HepG2 (cell line): Measurements from ENCODE around the gene HAUS7. TPM values are rescaled to one million over a fixed set of nuclear protein-coding genes. Genes with fewer than 3 reads are reported as not detected.

Source experiments
- ATAC-seq: fragments of 200-7000 bp; cut with Tn5 transposase; 3 replicates; pipeline ENCODE4 v1.9.1; 2020; ENCODE audit warnings: mild to moderate bottlenecking, moderate library complexity
- BruUV-seq: library from RNA; stranded (reverse); fragments of 400-500 nt; replicated peaks from 2 replicates; lab custom pipeline; 2021; lab: Mats Ljungman, UMichigan
- CTCF ChIA-PET: fragments of 300-600 bp; formaldehyde crosslinking; extraction: SDS; loops from one replicate; lab custom pipeline; 2021; ENCODE audit warnings: low total read pairs, inconsistent platforms, low intra/inter-chr PET ratio; lab: Yijun Ruan, JAX
- POLR2A ChIA-PET: fragments of 350-600 bp; sonication (Branson Sonifier 250); formaldehyde crosslinking; loops from one replicate; lab custom pipeline; 2020; ENCODE audit warnings: antibody characterized with exemption, inconsistent platforms; lab: Yijun Ruan, JAX
- DNase-seq: peaks from one replicate; pipeline ENCODE4 v3.0.0-alpha.2; 2015; ENCODE audit warnings: low spot score
- FAIRE-seq: peaks from 3 replicates; lab custom pipeline; 2011; peaks lifted over from hg19 to GRCh38; lab: Jason Lieb, UNC
- H2AFZ ChIP-seq: one replicate; pipeline ENCODE4 v1.6.1; 2011; ENCODE audit warnings: low read length, inconsistent platforms
- H3K27ac ChIP-seq: fragments of 300-600 bp; 3 replicates; pipeline ENCODE4 v1.8.0; 2011; ENCODE audit warnings: mixed run types, mild to moderate bottlenecking, mixed read lengths, low read length, inconsistent platforms; ENCODE audit not compliant: insufficient read depth; ENCODE audit errors: extremely low read length
- H3K27me3 ChIP-seq, 2 experiments: fragments of 200-600 bp in 1 of 2; 2 replicates in 1 of 2; 3 replicates in 1 of 2; pipeline versions ENCODE4 v1.6.0 to v1.8.0; 2011; ENCODE audit warnings: low read length in 2 of 2, mild to moderate bottlenecking in 2 of 2, moderate library complexity in 2 of 2, inconsistent platforms in 1 of 2; ENCODE audit not compliant: insufficient read depth in 2 of 2, control insufficient read depth in 1 of 2
- H3K36me3 ChIP-seq, 2 experiments: fragments of 200-600 bp in 1 of 2; replicated peaks in 1 of 2; 2 replicates in 1 of 2; 3 replicates in 1 of 2; pipeline versions ENCODE4 v1.5.1 to v1.8.0; 2011; ENCODE audit warnings: low read length in 2 of 2, inconsistent platforms in 1 of 2; ENCODE audit not compliant: insufficient read depth in 2 of 2, control insufficient read depth in 1 of 2
- H3K4me1 ChIP-seq: 2 replicates; pipeline ENCODE4 v1.5.1; 2012; ENCODE audit warnings: low read length, inconsistent platforms; ENCODE audit not compliant: insufficient read depth
- H3K4me2 ChIP-seq: 2 replicates; pipeline ENCODE4 v1.6.0; 2011; ENCODE audit warnings: low read depth, low read length, inconsistent platforms
- H3K4me3 ChIP-seq, 3 experiments: fragments of 200-600 bp in 1 of 3; sonication (generic), shearing (Covaris generic) in 1 of 3; replicated peaks in 1 of 3; 2 replicates each; pipeline ENCODE4 v1.5.1; 2011 to 2016; ENCODE audit warnings: low read length in 3 of 3, inconsistent platforms in 2 of 3, low read depth in 2 of 3, mild to moderate bottlenecking in 2 of 3, control low read depth in 1 of 3, mixed read lengths in 1 of 3; ENCODE audit not compliant: insufficient read depth in 1 of 3
- H3K79me2 ChIP-seq: one replicate; pipeline ENCODE4 v1.6.1; 2011; ENCODE audit warnings: low read length, inconsistent platforms; ENCODE audit not compliant: insufficient read depth
- H3K9ac ChIP-seq: 2 replicates; pipeline ENCODE4 v1.6.0; 2011; ENCODE audit warnings: mild to moderate bottlenecking, low read depth, low read length, inconsistent platforms; ENCODE audit not compliant: insufficient read depth
- H3K9me3 ChIP-seq: 2 replicates; pipeline ENCODE4 v1.5.1; 2012; ENCODE audit warnings: mild to moderate bottlenecking, low read length
- H4K20me1 ChIP-seq: 2 replicates; pipeline ENCODE4 v1.6.0; 2011; ENCODE audit warnings: inconsistent platforms, mild to moderate bottlenecking, low read length, moderate library complexity; ENCODE audit not compliant: insufficient read depth
- BHLHE40 ChIP-seq: IDR thresholded peaks from 2 replicates; pipeline ENCODE4 v1.6.1; 2011; ENCODE audit warnings: low read length, improper control_type of control experiment
- CAMTA2 ChIP-seq: sonication (generic); formaldehyde crosslinking; IDR thresholded peaks from 2 replicates; pipeline ENCODE4 v1.4.0; 2020; ENCODE audit warnings: mild to moderate bottlenecking, missing genetic modification reagents, borderline replicate concordance
- EEA1 ChIP-seq: sonication (generic); formaldehyde crosslinking; IDR thresholded peaks from 2 replicates; pipeline ENCODE4 v1.5.1; 2020; ENCODE audit warnings: mild to moderate bottlenecking, missing genetic modification reagents, borderline replicate concordance
- HOXA9 ChIP-seq: sonication (generic); formaldehyde crosslinking; IDR thresholded peaks from 2 replicates; pipeline ENCODE4 v1.8.1; 2022; ENCODE audit warnings: missing genetic modification reagents, mild to moderate bottlenecking, moderate library complexity, borderline replicate concordance
- KAT8 ChIP-seq: IDR thresholded peaks from 2 replicates; pipeline ENCODE4 v1.6.1; 2016; ENCODE audit warnings: missing genetic modification reagents, missing compliant biosample characterization
- PHF20 ChIP-seq: sonication (generic); formaldehyde crosslinking; IDR thresholded peaks from 2 replicates; pipeline ENCODE4 v1.5.0; 2020; ENCODE audit warnings: mild to moderate bottlenecking, missing genetic modification reagents
- ZNF17 ChIP-seq: sonication (generic); formaldehyde crosslinking; IDR thresholded peaks from 2 replicates; pipeline ENCODE4 v1.5.0; 2020; ENCODE audit warnings: mild to moderate bottlenecking, missing genetic modification reagents
- ZNF264 ChIP-seq: sonication (generic); formaldehyde crosslinking; IDR thresholded peaks from 2 replicates; pipeline ENCODE4 v1.4.0; 2020; ENCODE audit warnings: missing genetic modification reagents
- ZNF660 ChIP-seq: sonication (generic); formaldehyde crosslinking; IDR thresholded peaks from 2 replicates; pipeline ENCODE4 v1.5.1; 2020; ENCODE audit warnings: mild to moderate bottlenecking, low read depth, missing genetic modification reagents, borderline replicate concordance
- ZNF747 ChIP-seq: sonication (generic); formaldehyde crosslinking; IDR thresholded peaks from 2 replicates; pipeline ENCODE4 v1.8.1; 2023; ENCODE audit warnings: missing genetic modification reagents, mild to moderate bottlenecking, borderline replicate concordance
- ZNF839 ChIP-seq: sonication (generic); formaldehyde crosslinking; IDR thresholded peaks from 2 replicates; pipeline ENCODE4 v1.4.0; 2020; ENCODE audit warnings: missing genetic modification reagents, mild to moderate bottlenecking, borderline replicate concordance
- WGBS: methylation state at CpG from one replicate; pipeline ENCODE4 v1.1.6; 2017; ENCODE audit warnings: low lambda C conversion rate; 5-methylcytosine and 5-hydroxymethylcytosine counted together
- in situ Hi-C: cut with HindIII; loops from 2 replicates; pipeline ENCODE4 v1.10.0; 2017; ENCODE audit warnings: low pct_unique_long_range_greater_than_20kb; ENCODE audit not compliant: extremely low pct_ligation_motif_present
- intact Hi-C: fragments of 100-400 bp; cut with micrococcal nuclease; formaldehyde crosslinking; loops from one replicate; pipeline ENCODE4 v1.10.0; 2022; ENCODE audit not compliant: unreplicated experiment
- polyA plus RNA-seq, 8 experiments: library from polyadenylated mRNA; depleted of rRNA in 3 of 8; stranded (reverse) in 7 of 8; unstranded in 1 of 8; fragments of >200 nt; fragmentation: Illumina TruSeq in 4 of 8; extraction: Trizol in 4 of 8; gene quantifications; 2 replicates each; pipeline versions ENCODE4 v1.2.1 to v1.2.3, GENCODE V29; 2011 to 2016; ENCODE audit warnings: low read depth in 4 of 8, missing spikeins in 1 of 8, mixed read lengths in 1 of 8; ENCODE audit not compliant: insufficient read depth in 1 of 8
- total RNA-seq, 5 experiments: library from RNA; depleted of rRNA; stranded (reverse); fragments of >200 nt; fragmentation: Illumina TruSeq; extraction: Trizol; gene quantifications; 2 replicates each; pipeline ENCODE4 v1.2.3, GENCODE V29; 2016; ENCODE audit warnings: low read depth in 1 of 5
- TF ChIP-seq, protein P1 (sequence below): sonication (generic); formaldehyde crosslinking; IDR thresholded peaks from 2 replicates; pipeline ENCODE4 v1.4.0; 2020; ENCODE audit warnings: low read depth, mild to moderate bottlenecking, missing genetic modification reagents
- TF ChIP-seq, protein P2 (sequence below): IDR thresholded peaks from 2 replicates; pipeline ENCODE4 v1.6.1; 2016; ENCODE audit warnings: control low read depth
- TF ChIP-seq, protein P3 (sequence below): sonication (generic); formaldehyde crosslinking; IDR thresholded peaks from 2 replicates; pipeline ENCODE4 v1.5.0; 2020; ENCODE audit warnings: missing genetic modification reagents
- TF ChIP-seq, protein P4 (sequence below): IDR thresholded peaks from 2 replicates; pipeline ENCODE4 v1.6.1; 2016; ENCODE audit warnings: low read depth, control low read depth

HAUS7 gene
- total and polyA plus RNA-seq, 2 of the 13 experiments (the other 11 are each of a cell fraction or from before 2014, with no cell fraction given) = 10.9 to 42.4 TPM

DNA sequence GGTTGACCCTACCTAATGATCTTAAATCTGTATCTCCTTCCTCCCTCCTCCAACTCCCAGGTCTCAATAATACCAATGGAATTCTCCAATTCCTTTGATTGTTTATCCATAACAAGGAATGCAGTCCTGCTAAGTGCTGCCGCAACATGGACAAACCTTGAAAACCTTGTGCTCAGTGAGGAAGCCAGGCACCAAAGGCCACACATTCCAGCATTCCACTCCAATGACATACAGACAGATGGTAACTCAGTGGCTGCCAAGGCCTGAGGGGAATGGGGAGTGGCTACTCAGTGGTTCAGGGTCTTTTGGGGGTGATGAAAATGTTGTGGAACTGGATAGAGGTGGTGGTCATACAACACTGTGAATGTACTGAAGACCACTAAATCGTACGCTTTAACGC, 10.4 kb downstream of the HAUS7 start:
- Histone ChIP-seq H3K27ac (no peak overlapping the region), H3K4me2 (no peak overlapping the region), H3K4me3 (no peak overlapping the region), H3K9ac (no peak overlapping the region), H4K20me1 (no peaks in the 10 kb centered on the region), H3K9me3 (no peaks in the 10 kb centered on the region), H3K79me2 (no peaks in the 10 kb centered on the region), H3K36me3 (peaks cover 0 to 3% of the 10 kb centered on the region in 2 experiments; a peak in 2 of 5 replicates), H3K4me1 (no peaks in the 10 kb centered on the region), H3K27me3 (no peaks in the 10 kb centered on the region), H2AFZ (no peak overlapping the region)
- ChIA-PET CTCF (interaction anchor here (0.7 to 2.0 kb wide), 3 partner anchors 11 to 48 kb away, joined by 3 to 20 read pairs (median 6); partner anchors contain the start of genes BGN and HAUS7), POLR2A (no interaction called here)
- BruUV-seq = no TSS peak
- in situ Hi-C loops = loop anchor here (10.0 kb wide), 1 partner anchor 45 kb away; no protein-coding TSS in a partner anchor
- TF ChIP-seq EEA1 (CRISPR knock-in tag) (no peak), ZNF660 (CRISPR knock-in tag) (no peak), ZNF839 (CRISPR knock-in tag) (no peak), KAT8 (CRISPR knock-in tag) (no peak), HOXA9 (CRISPR knock-in tag) (no peak), ZNF17 (no peak), BHLHE40 (no peak), ZNF264 (CRISPR knock-in tag) (no peak), CAMTA2 (no peak), ZNF747 (CRISPR knock-in tag) (no peak), PHF20 (CRISPR knock-in tag) (no peak)
- TF ChIP-seq, protein P1, sequence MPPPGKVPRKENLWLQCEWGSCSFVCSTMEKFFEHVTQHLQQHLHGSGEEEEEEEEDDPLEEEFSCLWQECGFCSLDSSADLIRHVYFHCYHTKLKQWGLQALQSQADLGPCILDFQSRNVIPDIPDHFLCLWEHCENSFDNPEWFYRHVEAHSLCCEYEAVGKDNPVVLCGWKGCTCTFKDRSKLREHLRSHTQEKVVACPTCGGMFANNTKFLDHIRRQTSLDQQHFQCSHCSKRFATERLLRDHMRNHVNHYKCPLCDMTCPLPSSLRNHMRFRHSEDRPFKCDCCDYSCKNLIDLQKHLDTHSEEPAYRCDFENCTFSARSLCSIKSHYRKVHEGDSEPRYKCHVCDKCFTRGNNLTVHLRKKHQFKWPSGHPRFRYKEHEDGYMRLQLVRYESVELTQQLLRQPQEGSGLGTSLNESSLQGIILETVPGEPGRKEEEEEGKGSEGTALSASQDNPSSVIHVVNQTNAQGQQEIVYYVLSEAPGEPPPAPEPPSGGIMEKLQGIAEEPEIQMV (CRISPR knock-in tag) = no peak
- TF ChIP-seq, protein P2, sequence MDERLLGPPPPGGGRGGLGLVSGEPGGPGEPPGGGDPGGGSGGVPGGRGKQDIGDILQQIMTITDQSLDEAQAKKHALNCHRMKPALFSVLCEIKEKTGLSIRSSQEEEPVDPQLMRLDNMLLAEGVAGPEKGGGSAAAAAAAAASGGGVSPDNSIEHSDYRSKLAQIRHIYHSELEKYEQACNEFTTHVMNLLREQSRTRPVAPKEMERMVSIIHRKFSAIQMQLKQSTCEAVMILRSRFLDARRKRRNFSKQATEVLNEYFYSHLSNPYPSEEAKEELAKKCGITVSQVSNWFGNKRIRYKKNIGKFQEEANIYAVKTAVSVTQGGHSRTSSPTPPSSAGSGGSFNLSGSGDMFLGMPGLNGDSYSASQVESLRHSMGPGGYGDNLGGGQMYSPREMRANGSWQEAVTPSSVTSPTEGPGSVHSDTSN = no peak
- TF ChIP-seq, protein P3, sequence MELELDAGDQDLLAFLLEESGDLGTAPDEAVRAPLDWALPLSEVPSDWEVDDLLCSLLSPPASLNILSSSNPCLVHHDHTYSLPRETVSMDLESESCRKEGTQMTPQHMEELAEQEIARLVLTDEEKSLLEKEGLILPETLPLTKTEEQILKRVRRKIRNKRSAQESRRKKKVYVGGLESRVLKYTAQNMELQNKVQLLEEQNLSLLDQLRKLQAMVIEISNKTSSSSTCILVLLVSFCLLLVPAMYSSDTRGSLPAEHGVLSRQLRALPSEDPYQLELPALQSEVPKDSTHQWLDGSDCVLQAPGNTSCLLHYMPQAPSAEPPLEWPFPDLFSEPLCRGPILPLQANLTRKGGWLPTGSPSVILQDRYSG (CRISPR knock-in tag) = no peak
- TF ChIP-seq, protein P4, sequence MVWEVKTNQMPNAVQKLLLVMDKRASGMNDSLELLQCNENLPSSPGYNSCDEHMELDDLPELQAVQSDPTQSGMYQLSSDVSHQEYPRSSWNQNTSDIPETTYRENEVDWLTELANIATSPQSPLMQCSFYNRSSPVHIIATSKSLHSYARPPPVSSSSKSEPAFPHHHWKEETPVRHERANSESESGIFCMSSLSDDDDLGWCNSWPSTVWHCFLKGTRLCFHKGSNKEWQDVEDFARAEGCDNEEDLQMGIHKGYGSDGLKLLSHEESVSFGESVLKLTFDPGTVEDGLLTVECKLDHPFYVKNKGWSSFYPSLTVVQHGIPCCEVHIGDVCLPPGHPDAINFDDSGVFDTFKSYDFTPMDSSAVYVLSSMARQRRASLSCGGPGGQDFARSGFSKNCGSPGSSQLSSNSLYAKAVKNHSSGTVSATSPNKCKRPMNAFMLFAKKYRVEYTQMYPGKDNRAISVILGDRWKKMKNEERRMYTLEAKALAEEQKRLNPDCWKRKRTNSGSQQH = no peak
- ATAC-seq (no peak), FAIRE-seq (no peak), DNase-seq (peak; percentile 23)
- WGBS = 100% methylated on average over 4 of the region's 4 CpGs
- intact Hi-C loops = no loop called here
